ENCODE measurements around the gene TOE1.
A peak's percentile ranks its signal among the peaks of the same experiment; 100 is the strongest.
"Not testable (repeated sequence)": the region's sequence is repeated elsewhere in the genome, so short reads cannot be mapped to it uniquely, and the experiment has no call there.

Gene TOE1

DNA sequence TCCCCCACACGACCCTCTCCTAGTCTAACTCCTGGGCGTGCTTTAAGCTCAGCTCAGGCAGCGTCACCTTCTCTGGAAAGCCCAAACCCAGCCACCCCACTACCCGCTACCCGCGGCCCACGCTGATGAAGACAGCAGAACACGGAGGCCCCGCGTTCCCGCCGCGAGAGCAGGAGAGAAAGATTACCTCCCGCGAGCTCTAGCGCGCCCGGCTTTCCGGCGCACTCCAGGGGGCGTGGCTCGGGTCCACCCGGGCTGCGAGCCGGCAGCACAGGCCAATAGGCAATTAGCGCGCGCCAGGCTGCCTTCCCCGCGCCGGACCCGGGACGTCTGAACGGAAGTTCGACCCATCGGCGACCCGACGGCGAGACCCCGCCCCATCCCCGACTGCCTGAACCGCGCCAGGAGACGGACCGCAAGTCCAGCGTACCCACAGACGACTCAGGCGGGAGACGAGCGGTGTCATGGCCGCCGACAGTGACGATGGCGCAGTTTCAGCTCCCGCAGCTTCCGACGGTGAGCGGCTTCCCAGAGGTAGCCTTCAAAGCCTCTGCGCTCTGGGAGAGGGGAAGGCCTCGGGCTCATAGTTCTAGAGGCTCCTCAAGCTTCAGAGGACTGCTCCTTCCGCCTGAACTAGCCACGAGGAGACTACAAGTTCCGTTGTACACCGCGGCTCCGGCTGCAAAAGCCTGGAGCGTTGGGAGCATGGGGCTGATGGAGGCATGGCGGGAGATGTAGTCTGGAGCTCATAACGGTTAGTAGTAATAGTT is at the start of gene TOE1, which contains the start of gene MUTYH:
TSS of gene TOE1 (plus strand) at position 382 of the 770 bp plus-strand sequence. CDS start at position 465, 83 bp downstream.
TSS of gene MUTYH (minus strand) at position 652 of the 770 bp plus-strand sequence. CDS start 5,935 bp downstream, outside the sequence.
- DNase-seq (ENCODE audit: low read depth in 2 of 3, low spot score in 1 of 3), result peak; percentile 91 to 98 (median 96)

DNA sequence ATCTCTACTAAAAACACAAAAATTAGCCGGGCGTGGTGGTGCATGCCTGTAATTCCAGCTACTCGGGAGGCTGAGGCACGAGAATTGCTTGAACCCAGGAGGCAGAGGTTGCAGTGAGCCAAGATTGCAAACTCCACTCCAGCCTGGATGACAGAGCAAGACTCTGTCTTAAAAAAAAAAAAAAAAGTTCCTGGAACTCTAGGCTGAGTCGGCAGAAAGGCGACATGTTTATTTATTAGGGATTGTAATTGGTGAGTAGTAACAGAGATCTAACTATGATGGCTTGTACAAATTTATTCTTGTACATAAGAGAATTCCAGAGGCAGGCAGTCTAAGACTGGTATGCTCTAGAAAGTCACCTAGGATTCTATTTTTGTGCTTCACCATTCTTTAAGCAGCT is 49.0 kb upstream of the TOE1 start:
- DNase-seq (ENCODE audit: low read depth in 2 of 3, low spot score in 1 of 3), result not testable (repeated sequence)

GRCh38 chr1:45291716-45292115 is 48.3 kb upstream of the TOE1 start:
- no peak for DNase-seq (ENCODE audit: low read depth in 2 of 3, low spot score in 1 of 3)

DNA sequence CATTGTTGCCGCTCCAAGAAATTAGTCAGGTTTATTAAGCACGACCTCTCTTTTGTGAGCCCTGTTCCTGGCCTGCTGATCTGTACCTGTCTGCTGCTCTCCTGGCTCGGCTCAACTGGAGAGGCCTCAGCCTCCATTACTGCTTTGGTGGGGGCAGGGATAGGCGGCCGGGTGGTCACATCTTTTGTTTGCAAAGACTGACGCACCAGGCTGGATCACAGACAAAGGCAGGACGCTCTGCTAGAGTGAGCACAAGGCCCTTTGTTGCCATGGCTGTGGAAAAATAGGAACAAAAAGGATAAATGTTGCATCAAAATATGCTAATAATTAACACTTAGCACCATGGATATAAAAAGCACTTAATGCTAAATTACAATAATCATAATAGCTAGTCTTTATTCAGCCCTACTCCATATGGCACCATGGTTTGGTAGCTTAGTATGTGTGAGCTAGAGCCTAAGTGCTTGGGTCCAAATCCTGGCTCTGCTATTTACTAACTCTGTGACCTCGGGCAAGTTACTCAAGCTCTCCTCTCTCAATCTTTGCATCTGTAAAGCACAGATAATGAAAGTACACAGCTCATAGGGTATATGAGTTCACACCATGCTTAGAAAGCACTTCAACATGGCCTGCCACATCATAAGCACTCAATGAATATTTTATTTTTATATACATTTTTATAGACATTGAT is 42.2 kb upstream of the TOE1 start:
- no peak for DNase-seq (ENCODE audit: low read depth in 2 of 3, low spot score in 1 of 3)

GRCh38 chr1:45299296-45299695 is 40.7 kb upstream of the TOE1 start:
- DNase-seq (ENCODE audit: low read depth in 2 of 3, low spot score in 1 of 3), result no peak

- DNase-seq (ENCODE audit: low read depth in 2 of 3, low spot score in 1 of 3), result peak in 2 of 3 donors; percentile 12 to 30
Measured at GRCh38 chr1:45299981-45300668, 39.8 kb upstream of the TOE1 start.

- DNase-seq (ENCODE audit: low read depth in 2 of 3, low spot score in 1 of 3), result no peak
Measured at GRCh38 chr1:45300669-45300997, 39.3 kb upstream of the TOE1 start.

GRCh38 chr1:45302505-45303150 is 37.3 kb upstream of the TOE1 start:
- no peak for DNase-seq (ENCODE audit: low read depth in 2 of 3, low spot score in 1 of 3)

DNA sequence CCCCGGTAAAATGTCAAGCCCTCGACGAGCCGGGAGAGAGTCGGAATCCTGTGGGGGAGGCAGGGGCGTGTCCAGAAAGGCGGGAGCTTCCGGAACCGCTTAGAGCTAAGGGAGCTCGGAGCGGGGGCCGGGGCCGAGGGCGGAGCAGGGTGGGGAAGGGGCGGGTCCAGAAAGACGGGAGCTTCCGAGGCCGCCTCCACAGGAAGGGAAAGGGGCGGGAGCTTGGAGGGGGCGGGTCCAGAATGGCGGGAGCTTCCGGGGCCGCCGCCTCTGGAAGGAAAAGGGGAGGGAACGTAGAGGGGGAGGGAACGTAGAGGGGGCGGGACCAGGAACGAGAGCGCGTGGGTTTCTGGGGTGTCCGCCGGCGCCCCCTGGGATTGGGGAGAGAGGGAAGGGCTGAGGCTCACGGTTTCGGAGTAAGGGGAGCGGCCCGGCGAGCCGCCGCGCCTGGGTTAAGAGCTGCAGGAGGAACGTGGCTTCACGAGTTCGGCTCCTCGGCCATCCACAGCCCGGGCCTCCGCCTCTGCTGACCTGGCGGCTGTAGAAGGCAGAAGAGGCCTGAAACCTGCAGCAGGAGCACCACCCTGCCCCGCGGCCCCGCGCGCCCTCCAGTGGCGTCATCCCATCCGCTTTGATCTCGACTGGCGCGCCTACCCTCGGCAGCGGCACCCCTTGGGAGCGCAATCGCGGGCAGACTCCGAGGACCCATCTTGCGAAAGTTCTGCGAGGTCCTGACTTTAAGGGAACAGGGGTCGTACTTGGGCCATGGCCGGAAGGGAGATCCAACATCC is 36.3 kb upstream of the TOE1 start:
- peak; percentile 99 for DNase-seq (ENCODE audit: low read depth in 2 of 3, low spot score in 1 of 3)

- DNase-seq (ENCODE audit: low read depth in 2 of 3, low spot score in 1 of 3), result no peak
Measured at GRCh38 chr1:45304311-45305081, 35.5 kb upstream of the TOE1 start.

DNA sequence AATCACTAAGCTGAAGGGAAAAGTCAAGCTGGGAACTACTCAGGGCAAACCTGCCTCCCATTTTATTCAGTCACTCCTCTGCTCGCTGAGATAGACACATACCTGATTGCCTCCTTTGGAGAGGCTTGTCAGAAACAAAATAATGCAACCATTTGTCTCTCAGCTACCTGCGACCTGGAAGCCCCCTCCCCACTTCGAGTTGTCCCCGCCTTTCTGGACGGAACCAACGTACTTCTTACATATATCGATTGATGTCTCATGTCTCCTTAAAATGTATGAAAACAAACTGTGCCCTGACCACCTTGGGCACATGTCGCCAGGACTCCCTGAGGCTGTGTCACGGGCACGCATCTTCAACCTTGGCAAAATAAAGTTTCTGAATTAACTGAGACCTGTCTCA is 34.7 kb upstream of the TOE1 start:
- DNase-seq (ENCODE audit: low read depth in 2 of 3, low spot score in 1 of 3), result no peak

GRCh38 chr1:45306319-45306718 is 33.7 kb upstream of the TOE1 start:
- DNase-seq (ENCODE audit: low read depth in 2 of 3, low spot score in 1 of 3), result peak in 2 of 3 donors; percentile 42 to 51

GRCh38 chr1:45306905-45307304 is 33.1 kb upstream of the TOE1 start:
- DNase-seq (ENCODE audit: low read depth in 2 of 3, low spot score in 1 of 3), result no peak

DNA sequence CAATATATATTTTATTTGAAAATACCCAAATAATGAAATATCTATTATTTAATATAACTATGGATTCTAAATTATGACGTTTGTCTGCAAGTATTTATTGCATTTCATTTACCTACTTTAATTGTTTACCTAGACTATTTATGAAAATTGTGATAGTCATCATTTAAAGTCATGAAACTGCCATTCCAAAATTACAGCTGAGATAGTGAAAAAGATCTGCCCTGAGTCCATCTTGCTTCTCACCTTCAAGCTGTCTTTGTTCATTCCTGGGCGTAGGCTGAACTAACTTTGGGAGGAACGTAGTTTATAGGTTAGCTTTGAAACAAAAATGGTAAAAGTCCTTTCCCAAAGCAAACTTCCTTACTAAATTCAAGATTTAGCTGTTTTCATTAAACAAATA is 25.7 kb upstream of the TOE1 start:
- no peak for DNase-seq (ENCODE audit: low read depth in 2 of 3, low spot score in 1 of 3)

DNA sequence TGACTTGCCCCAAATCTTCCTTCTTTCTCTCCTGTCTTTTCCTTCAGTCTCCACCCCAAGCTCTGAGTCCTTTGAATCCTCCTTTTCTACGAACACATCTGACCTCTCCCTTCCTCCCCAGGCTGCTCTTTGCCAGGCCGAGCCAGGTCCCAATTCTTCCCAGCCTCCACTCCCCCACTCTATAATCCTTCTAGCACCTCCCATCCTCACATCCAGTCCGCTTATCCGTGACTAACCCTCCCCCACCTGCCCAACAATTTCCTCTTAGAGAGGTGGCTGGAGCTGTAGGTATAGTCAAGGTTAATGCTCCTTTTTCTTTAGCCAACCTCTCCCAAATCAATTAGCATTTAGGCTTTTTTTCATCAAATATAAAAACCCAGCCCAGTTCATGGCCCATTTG is 22.8 kb upstream of the TOE1 start:
- DNase-seq (ENCODE audit: low read depth in 2 of 3, low spot score in 1 of 3), result no peak

DNA sequence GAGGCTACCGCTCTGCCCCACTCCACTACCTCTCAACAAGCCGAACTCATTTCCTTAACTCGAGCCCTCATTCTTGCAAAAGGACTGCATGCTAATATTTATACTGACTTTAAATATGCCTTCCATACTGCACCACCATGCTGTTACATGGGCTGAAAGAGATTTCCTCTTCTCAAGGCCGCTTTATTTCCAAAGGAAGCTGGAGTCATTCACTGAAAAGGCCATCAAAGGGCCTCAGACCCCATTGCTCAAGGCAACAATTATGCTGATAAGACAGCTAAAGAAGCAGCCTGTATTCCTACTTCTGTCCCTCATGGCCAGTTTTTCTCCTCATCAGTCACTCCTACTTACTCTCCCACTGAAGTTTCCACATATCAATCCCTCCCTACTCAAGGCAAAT is 20.2 kb upstream of the TOE1 start:
- no peak for DNase-seq (ENCODE audit: low read depth in 2 of 3, low spot score in 1 of 3)

GRCh38 chr1:45321444-45321843 is 18.5 kb upstream of the TOE1 start:
- no peak for DNase-seq (ENCODE audit: low read depth in 2 of 3, low spot score in 1 of 3)

DNA sequence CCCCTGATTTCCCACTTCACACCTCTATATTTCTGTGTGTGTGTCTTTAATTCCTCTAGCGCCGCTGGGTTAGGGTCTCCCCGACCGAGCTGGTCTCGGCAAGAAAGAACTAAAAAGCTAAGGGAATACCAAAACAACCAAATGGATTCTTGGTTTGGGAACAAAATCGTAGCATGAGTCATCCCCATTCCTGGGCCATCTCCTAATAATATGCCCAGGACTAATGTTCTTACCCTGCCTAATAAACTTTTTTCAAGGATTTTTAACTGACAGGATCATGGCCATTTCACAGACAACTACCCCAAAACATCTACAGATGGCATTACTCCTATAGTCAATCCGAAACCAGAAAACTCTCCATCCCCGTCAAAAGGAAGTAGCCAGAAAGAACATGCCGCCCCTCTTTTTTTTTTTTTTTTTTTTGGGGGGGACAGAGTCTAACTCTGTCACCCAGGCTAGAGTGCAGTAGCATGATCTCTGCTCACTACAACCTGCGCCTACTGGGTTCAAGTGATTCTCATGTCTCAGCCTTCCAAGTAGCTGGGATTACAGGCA is 17.4 kb upstream of the TOE1 start:
- DNase-seq (ENCODE audit: low read depth in 2 of 3, low spot score in 1 of 3), result no peak

GRCh38 chr1:45325851-45326506 is 14.0 kb upstream of the TOE1 start:
- no peak for DNase-seq (ENCODE audit: low read depth in 2 of 3, low spot score in 1 of 3)

Data from stimulated activated CD4-positive, alpha-beta T cell treated with anti-CD3 and anti-CD28 coated beads, Interleukin-12 subunit alpha, Interleukin-12 subunit beta, amount 100 ng/mL, for 48 hours (primary cell).